Bronchial epithelial cell (primary cell): ENCODE data around the gene BRME1. TPM values are rescaled to one million over a fixed set of nuclear protein-coding genes. Genes with fewer than 3 reads are reported as not detected.

Source experiments
- DNase-seq: peaks from one replicate; pipeline ENCODE4 v3.0.0-alpha.2; 2010; ENCODE audit warnings: low read depth
- FAIRE-seq: peaks from 2 replicates; lab custom pipeline; 2011; peaks lifted over from hg19 to GRCh38; lab: Jason Lieb, UNC
- H3K27me3 ChIP-seq: 2 replicates; pipeline ENCODE4 v1.5.1; 2011; ENCODE audit warnings: low read length; ENCODE audit not compliant: control insufficient read depth, insufficient read depth
- H3K36me3 ChIP-seq: 2 replicates; pipeline ENCODE4 v1.5.1; 2011; ENCODE audit warnings: low read length; ENCODE audit not compliant: control insufficient read depth, insufficient read depth
- H3K4me3 ChIP-seq: 2 replicates; pipeline ENCODE4 v1.5.1; 2011; ENCODE audit warnings: mild to moderate bottlenecking, low read depth, low read length, control low read depth
- total RNA-seq: library from RNA; depleted of rRNA; stranded (reverse); fragments of >200 nt; gene quantifications from 2 replicates; pipeline ENCODE4 v1.2.1, GENCODE V29; 2014
- TF ChIP-seq, protein P1 (sequence below): IDR thresholded peaks from 2 replicates; pipeline ENCODE4 v1.5.1; 2011; ENCODE audit warnings: mild to moderate bottlenecking, moderate library complexity, low read length, control low read depth, inconsistent platforms; ENCODE audit not compliant: insufficient read depth, severe bottlenecking

The BRME1 gene
- total RNA-seq, 1 donor from 2014 or later, result 0.26 TPM

DNA sequence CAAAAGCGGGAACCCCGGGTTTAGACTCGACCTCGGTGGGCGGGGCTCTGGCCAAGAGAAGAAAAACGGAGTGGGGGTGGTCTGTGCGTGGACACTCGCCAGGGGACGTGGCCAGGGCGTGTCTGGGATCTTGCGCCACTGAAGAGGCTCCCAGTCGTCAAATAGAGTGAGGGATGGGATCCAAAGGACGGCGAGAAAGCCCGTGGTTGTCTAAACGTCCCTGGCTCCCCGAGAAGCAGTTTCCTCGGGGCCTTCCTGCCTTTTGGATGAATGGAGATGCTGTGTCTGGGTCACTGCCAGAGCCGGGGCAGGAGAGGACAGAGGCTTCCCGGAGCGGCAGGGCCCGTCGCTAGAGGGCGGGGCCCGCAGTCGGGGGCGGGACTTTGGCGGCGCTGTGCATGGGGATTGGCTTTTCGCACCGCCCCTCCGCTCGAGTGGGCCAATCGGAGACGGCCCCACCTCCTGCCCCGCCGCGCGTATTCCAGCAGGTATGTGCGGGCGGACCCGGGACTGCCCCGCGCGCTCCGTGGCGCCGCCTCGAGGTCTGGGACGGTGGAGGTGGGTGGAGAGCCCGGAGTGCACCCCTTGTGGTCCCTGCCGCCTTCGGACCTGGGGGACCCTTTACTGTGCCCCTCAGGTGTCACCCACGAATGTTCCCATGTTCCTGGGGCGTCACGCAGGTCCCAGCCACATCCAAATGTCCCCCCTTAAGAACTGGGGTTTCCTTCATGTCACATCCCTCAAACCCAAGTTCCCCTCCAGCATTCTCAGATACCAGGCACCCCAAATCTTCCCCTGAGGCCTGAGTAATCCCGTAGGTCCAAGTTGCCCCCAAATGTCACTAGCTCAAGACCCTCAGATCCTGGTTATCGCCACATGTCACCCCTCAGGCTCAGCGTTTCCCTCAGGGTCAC lies 72.3 kb downstream of the BRME1 start:
- Histone ChIP-seq H3K36me3 (peaks cover 24% of the 10 kb centered on the region), H3K4me3 (no peak overlapping the region), H3K27me3 (no peaks in the 10 kb centered on the region)
- DNase-seq (peak; percentile 73), FAIRE-seq (no peak)
- TF ChIP-seq, protein P1, sequence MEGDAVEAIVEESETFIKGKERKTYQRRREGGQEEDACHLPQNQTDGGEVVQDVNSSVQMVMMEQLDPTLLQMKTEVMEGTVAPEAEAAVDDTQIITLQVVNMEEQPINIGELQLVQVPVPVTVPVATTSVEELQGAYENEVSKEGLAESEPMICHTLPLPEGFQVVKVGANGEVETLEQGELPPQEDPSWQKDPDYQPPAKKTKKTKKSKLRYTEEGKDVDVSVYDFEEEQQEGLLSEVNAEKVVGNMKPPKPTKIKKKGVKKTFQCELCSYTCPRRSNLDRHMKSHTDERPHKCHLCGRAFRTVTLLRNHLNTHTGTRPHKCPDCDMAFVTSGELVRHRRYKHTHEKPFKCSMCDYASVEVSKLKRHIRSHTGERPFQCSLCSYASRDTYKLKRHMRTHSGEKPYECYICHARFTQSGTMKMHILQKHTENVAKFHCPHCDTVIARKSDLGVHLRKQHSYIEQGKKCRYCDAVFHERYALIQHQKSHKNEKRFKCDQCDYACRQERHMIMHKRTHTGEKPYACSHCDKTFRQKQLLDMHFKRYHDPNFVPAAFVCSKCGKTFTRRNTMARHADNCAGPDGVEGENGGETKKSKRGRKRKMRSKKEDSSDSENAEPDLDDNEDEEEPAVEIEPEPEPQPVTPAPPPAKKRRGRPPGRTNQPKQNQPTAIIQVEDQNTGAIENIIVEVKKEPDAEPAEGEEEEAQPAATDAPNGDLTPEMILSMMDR, result peak; percentile 71

Other genes starting within 250 kb of the BRME1 start
- 16.6 and 27.9 TPM in 2 replicates for gene MRI1, start 141.6 kb downstream of the BRME1 start, total RNA-seq
- gene C19orf53, start 131.7 kb downstream of the BRME1 start, total RNA-seq, result 45.8 and 55.5 TPM in 2 replicates
- gene ZSWIM4, start 110.7 kb downstream of the BRME1 start, total RNA-seq, result 3.2 and 5.1 TPM in 2 replicates
- 0.53 TPM in 1 of 2 replicates, not detected in the other for gene NANOS3, start 29.0 kb downstream of the BRME1 start, total RNA-seq
- 6.8 and 11.3 TPM in 2 replicates for gene CC2D1A, start 84 bp upstream of the BRME1 start, total RNA-seq
- 0.38 TPM in 1 of 2 replicates, not detected in the other for gene PODNL1, start 32.3 kb upstream of the BRME1 start, total RNA-seq
- 6.3 and 8.2 TPM in 2 replicates for gene DCAF15, start 46.4 kb upstream of the BRME1 start, total RNA-seq
- gene RFX1, start 100.2 kb upstream of the BRME1 start, total RNA-seq, result 0.79 and 2.2 TPM in 2 replicates
- not detected in 2 replicates for gene RLN3, start 122.0 kb upstream of the BRME1 start, total RNA-seq
- 0.26 TPM in 2 replicates for gene IL27RA, start 125.6 kb upstream of the BRME1 start, total RNA-seq
- gene PALM3, start 156.0 kb upstream of the BRME1 start, total RNA-seq, result not detected in 2 replicates
- gene MISP3, start 166.7 kb upstream of the BRME1 start, total RNA-seq, result 0.26 and 1.4 TPM in 2 replicates
- gene C19orf67, start 179.7 kb upstream of the BRME1 start, total RNA-seq, result not detected in 2 replicates
- 14.7 and 16.8 TPM in 2 replicates for gene SAMD1, start 184.6 kb upstream of the BRME1 start, total RNA-seq
- 13.7 and 13.8 TPM in 2 replicates for gene PRKACA, start 211.6 kb upstream of the BRME1 start, total RNA-seq
- gene ASF1B, start 230.5 kb upstream of the BRME1 start, total RNA-seq, result 0.26 and 0.53 TPM in 2 replicates